T-helper 1 cell treated with Interleukin-12 subunit alpha and Interleukin-12 subunit beta and Interleukin-4 antibody, amounts not matched to agents 30 μg/mL and 1 μg/mL, for 36 hours (primary cell): ENCODE results near the gene ASB13.

ENCODE experiments used
- H3K27ac Mint-ChIP-seq: one replicate; pipeline ENCODE4 v1.8.0; 2021; ENCODE audit warnings: mild to moderate bottlenecking, mixed read lengths
- H3K27me3 Mint-ChIP-seq: one replicate; pipeline ENCODE4 v1.8.0; 2021; ENCODE audit warnings: low read depth, mixed read lengths
- H3K36me3 Mint-ChIP-seq: one replicate; pipeline ENCODE4 v1.8.0; 2021; ENCODE audit warnings: low read depth, mixed read lengths
- H3K4me1 Mint-ChIP-seq: one replicate; pipeline ENCODE4 v1.8.0; 2021; ENCODE audit warnings: low read depth, mixed read lengths
- H3K4me3 Mint-ChIP-seq: one replicate; pipeline ENCODE4 v1.8.0; 2021; ENCODE audit warnings: mild to moderate bottlenecking, moderate library complexity, mixed read lengths
- H3K9me3 Mint-ChIP-seq: one replicate; pipeline ENCODE4 v1.8.0; 2021; ENCODE audit warnings: mixed read lengths

The ASB13 gene

GRCh38 chr10:5590816-5591215 is 75.6 kb downstream of the ASB13 start:
- no peaks in the 10 kb centered on the region for H3K9me3 Mint-ChIP-seq
- no peak overlapping the region for H3K27ac Mint-ChIP-seq
- peaks cover 23% of the 10 kb centered on the region for H3K27me3 Mint-ChIP-seq
- H3K36me3 Mint-ChIP-seq, result no peaks in the 10 kb centered on the region
- H3K4me3 Mint-ChIP-seq, result no peak overlapping the region
- peaks cover under 1% of the 10 kb centered on the region for H3K4me1 Mint-ChIP-seq

- Mint-ChIP-seq H3K4me3 (no peak overlapping the region), H3K4me1 (no peaks in the 10 kb centered on the region), H3K27me3 (peaks cover 15% of the 10 kb centered on the region), H3K27ac (no peak overlapping the region), H3K36me3 (no peaks in the 10 kb centered on the region), H3K9me3 (no peaks in the 10 kb centered on the region)
Observed at GRCh38 chr10:5589661-5590511, 76.5 kb downstream of the ASB13 start.

GRCh38 chr10:5589011-5589660 is 77.3 kb downstream of the ASB13 start:
- Mint-ChIP-seq H3K27ac (no peak overlapping the region), H3K4me3 (no peak overlapping the region), H3K4me1 (no peaks in the 10 kb centered on the region), H3K27me3 (peaks cover 12% of the 10 kb centered on the region), H3K36me3 (no peaks in the 10 kb centered on the region), H3K9me3 (no peaks in the 10 kb centered on the region)
